CD4-positive, alpha-beta T cell treated with Interleukin-17A for 1 hour (primary cell): ENCODE results near the gene FBN2.
A peak's percentile ranks its signal among the peaks of the same experiment; 100 is the strongest.

Source experiments
- DNase-seq: peaks from one replicate; pipeline ENCODE4 v3.0.0-alpha.2; 2020

Gene FBN2

DNA sequence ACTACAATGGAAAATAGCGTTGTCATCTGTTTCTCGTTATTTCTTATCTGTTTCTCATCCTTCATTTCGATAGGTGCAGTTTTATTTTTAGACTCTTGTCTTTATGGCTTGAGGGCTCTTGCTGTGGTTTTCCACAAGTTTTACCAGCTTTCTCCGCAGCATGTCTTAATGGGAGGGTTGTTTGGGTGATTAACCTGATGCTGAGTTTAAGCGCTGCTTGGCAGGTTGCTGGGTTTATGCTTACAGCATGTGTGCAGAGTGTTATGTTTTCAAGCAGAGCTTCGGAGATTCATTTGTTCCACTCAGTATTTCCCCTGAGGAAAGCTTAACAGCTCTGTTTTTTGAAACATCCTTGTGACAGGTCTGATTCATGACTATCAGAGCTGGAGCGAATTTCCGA lies 300.5 kb downstream of the FBN2 start:
- no peak for DNase-seq

GRCh38 chr5:128237000-128237399 lies 301.0 kb downstream of the FBN2 start:
- DNase-seq = no peak

DNA sequence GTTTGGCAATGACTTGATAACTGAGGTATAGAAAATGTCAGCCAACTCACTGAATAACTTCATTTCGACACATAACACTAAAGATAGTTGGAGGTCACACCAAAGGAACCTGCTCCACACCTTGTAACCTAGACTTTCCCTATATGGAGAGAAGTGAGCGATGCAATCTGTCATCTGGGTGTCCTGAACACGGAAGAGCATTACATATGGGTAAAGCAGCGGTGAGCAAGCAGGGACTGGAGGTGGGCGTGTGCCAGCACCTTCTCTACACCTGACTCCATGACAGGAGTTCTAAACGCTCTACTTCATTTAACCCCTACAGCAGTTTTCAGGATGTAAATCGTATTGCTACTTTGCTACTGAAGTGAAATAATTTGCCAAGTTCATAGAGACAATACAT lies 301.7 kb downstream of the FBN2 start:
- DNase-seq = no peak

- DNase-seq = no peak
Observed at GRCh38 chr5:128234928-128235641, 303.0 kb downstream of the FBN2 start.

GRCh38 chr5:128228521-128228920 lies 309.5 kb downstream of the FBN2 start:
- no peak for DNase-seq

GRCh38 chr5:128228008-128228407 lies 310.0 kb downstream of the FBN2 start:
- DNase-seq = no peak

DNA sequence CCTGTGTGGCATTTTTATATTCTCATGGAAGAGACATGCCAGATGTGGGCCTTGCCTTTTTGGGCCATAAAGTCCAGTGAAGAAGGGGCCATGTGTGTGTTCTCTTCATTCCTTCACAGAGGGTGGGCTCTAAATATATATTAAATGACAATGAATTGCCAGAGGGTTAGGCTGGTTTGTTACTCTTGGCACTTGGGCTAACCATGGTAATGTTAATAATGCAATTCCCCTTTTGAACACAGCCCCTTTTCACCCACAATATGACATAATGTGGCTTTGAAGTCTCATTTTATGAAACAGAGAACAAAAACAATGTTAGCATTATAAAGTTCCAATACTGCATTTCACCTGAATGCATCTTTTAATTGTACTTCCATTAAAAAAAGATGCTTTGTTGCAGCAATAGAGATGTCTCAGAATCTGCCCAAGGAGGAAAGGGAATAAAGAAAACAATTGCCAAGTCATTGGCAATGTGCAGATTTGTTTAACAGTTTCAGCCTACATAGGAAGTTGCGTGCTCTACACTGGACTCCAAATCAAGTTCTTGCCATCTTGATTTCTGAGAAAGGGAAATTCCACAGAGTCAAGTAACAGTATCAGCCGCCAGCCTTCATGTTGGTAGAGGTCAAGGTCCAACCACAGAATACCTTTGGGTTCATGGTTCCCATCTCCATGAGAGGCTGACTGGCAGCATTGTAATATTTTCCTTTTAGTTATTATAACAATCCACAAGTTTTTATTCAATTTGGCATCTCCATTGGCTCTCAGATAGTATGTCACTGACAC lies 312.6 kb downstream of the FBN2 start:
- no peak for DNase-seq

GRCh38 chr5:128224336-128224735 lies 313.7 kb downstream of the FBN2 start:
- no peak for DNase-seq

GRCh38 chr5:128220841-128221240 lies 317.2 kb downstream of the FBN2 start:
- DNase-seq = no peak

DNA sequence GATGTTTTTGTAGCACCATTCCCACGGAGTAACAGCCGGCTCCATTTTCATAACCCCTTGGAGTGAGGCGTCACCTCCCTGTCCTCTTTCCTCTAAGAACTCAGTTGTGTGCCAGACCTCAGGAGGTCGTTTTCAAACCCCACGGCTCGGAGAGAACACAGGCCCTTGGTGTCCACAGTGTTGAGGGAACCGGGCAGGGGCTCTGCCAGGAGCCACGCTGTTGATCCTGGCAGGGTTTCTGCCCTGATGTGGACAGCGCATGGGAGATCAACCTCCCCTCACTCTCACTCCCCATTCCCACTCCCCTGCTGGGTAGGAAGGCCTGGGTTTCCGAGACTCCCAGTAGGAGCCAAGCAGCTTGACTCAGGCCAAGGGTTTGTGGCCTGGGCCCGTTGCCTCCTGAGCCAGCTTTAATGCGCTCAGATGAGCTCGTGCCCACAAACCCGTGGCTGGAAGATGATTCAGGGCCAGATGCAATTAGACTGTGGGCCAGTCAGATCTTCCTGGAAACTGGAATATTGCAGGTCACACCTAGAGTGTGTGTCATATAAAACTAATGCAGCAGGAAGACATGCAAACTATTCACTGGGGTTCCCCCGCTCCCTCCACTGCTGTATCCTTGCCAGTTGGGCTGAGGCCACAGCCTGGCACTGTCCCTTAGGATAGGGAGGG lies 321.0 kb downstream of the FBN2 start:
- DNase-seq = no peak

DNA sequence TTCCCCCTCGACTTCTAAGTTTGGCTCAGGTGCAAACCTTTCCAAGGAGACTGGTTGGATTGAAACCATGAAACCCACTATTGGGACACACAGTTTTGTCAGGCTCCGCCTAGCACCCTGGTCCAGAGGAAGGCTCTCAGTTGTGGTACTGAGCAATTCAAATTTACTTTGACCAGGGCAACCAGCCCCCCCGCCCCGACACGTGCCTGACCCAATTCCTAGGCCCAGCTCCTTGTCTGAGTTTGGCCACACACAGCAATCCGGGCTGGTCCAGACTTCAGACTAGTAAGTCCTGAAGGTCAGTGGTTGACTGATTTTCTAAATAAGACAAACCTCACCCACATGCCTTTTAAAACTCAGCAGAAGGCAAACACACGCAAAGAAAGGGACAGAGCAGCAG lies 321.8 kb downstream of the FBN2 start:
- DNase-seq = no peak

DNA sequence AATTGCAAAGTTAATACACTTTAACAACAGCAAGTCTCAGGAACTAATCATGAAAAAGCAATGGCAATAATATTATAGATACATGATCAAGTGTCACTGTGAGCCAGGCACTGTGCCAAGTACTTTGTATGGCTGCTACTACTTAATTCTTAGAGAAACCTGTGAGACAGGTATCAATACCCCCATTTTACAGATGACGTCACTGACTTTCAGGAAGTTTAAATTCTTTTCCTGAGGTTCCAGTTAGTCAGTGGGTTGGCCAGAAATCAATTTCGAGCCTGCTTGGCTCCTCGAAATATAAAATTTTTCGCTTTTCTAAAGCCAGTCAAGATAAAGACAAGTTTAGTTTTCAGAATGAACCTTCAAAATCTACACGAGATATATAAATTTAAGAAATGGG lies 324.2 kb downstream of the FBN2 start:
- no peak for DNase-seq

DNA sequence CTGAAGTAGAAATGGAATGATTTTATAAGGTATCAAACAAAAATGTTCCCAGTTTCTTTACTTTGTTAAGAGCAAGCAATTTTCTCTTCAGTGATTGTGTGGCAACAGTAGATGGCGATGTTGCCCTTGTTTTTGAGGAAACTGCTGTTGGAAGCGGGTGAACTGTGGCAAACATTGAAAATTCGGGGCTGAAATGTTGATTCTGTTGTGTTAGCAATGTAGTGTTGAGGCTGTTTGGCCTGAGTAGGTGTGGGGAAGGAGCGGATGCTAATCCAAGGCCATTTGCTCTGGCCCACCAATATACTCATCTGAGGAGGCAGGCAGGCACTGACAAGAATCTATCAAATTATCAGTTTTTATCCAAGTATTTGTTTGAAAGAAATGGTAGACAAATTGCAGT lies 324.7 kb downstream of the FBN2 start:
- DNase-seq = peak; percentile 41

- no peak for DNase-seq
Observed at GRCh38 chr5:128212191-128212806, 325.7 kb downstream of the FBN2 start.

- no peak for DNase-seq
Observed at GRCh38 chr5:128208436-128208835, 329.6 kb downstream of the FBN2 start.
